ENCODE measurements around the gene CD37. TPM values are rescaled to one million over a fixed set of nuclear protein-coding genes. Genes with fewer than 3 reads are reported as not detected.
"Not testable (repeated sequence)": the region's sequence is repeated elsewhere in the genome, so short reads cannot be mapped to it uniquely, and the experiment has no call there.

CD37 gene
- total RNA-seq, 1 donor from 2014 or later, result 1,688 TPM

GRCh38 chr19:49318296-49318695 is 16.9 kb upstream of the CD37 start:
- no peak for TF ChIP-seq CTCF (IDR thresholded peaks at IDR 0.05)
- Mint-ChIP-seq H3K27ac (no peak overlapping the region), H3K36me3 (ENCODE audit: low read depth) (peaks cover 66% of the 10 kb centered on the region), H3K27me3 (no peaks in the 10 kb centered on the region), H3K9me3 (peaks cover 12% of the 10 kb centered on the region), H3K4me3 (no peak overlapping the region), H3K4me1 (peaks cover 46% of the 10 kb centered on the region)
- intact Hi-C loops (cut with micrococcal nuclease), result no loop called here
- no peak for DNase-seq
- CTCF ChIA-PET, result interaction anchor here (1.3 kb wide), 1 partner anchor 16 kb away, joined by 5 read pairs; no protein-coding TSS in a partner anchor
- ATAC-seq (ENCODE audit: low read depth), result no peak
- POLR2A ChIA-PET, result interaction anchor here (0.6 to 1.7 kb wide), 7 partner anchors 9 to 178 kb away, joined by 3 to 14 read pairs (median 6); partner anchors contain the start of gene CD37

- no peak for TF ChIP-seq CTCF (IDR thresholded peaks at IDR 0.05)
- CTCF ChIA-PET, result interaction anchor here (1.6 to 3.5 kb wide), 2 partner anchors 12 to 24 kb away, joined by 4 to 13 read pairs; no protein-coding TSS in a partner anchor
- peaks cover 56% of the 10 kb centered on the region for H3K36me3 Mint-ChIP-seq (ENCODE audit: low read depth)
- peak within 1 kb of the TSS; percentile 100 for H3K27ac Mint-ChIP-seq
- intact Hi-C loops (cut with micrococcal nuclease), result loop anchor here (5.0 kb wide), 2 partner anchors 98 to 352 kb away; partner anchors contain the start of gene PRMT1
- ATAC-seq (ENCODE audit: low read depth) (no peak), DNase-seq (no peak)
- POLR2A ChIA-PET, result interaction anchor here (0.6 to 16.2 kb wide), 9 partner anchors 16 to 171 kb away, joined by 3 to 757 read pairs (median 5); partner anchors contain the start of genes CD37 and RPS11
- H3K4me3 Mint-ChIP-seq, result peak within 1 kb of the TSS; percentile 56
- peaks cover 13% of the 10 kb centered on the region for H3K9me3 Mint-ChIP-seq
- H3K27me3 Mint-ChIP-seq, result no peaks in the 10 kb centered on the region
- peaks cover 75% of the 10 kb centered on the region for H3K4me1 Mint-ChIP-seq
Measured at GRCh38 chr19:49324801-49325576, 10.2 kb upstream of the CD37 start, which contains the start of gene SLC6A16. Gene SLC6A16 (minus strand): TSS chr19:49325191. CDS start chr19:49311347, 13,844 bp downstream.

- Mint-ChIP-seq H3K36me3 (ENCODE audit: low read depth) (peaks cover 57% of the 10 kb centered on the region), H3K4me1 (peaks cover 82% of the 10 kb centered on the region), H3K9me3 (peaks cover 13% of the 10 kb centered on the region), H3K4me3 (peak overlapping the region; percentile 56), H3K27ac (peak overlapping the region; percentile 100)
- POLR2A ChIA-PET, result interaction anchor here (0.6 to 16.2 kb wide), 14 partner anchors 14 to 170 kb away, joined by 3 to 757 read pairs (median 4); partner anchors contain the start of genes CD37, RPS11 and TEAD2
- not testable (repeated sequence) for H3K27me3 Mint-ChIP-seq; DNase-seq; ATAC-seq (ENCODE audit: low read depth)
- intact Hi-C loops (cut with micrococcal nuclease), result loop anchor here (1.0 to 5.0 kb wide), 4 partner anchors 9 to 352 kb away; partner anchors contain the start of gene PRMT1
- CTCF ChIA-PET, result interaction anchor here (1.0 to 1.6 kb wide), 4 partner anchors 11 to 24 kb away, joined by 4 to 6 read pairs (median 5); no protein-coding TSS in a partner anchor
Measured at GRCh38 chr19:49325756-49326155, 9.4 kb upstream of the CD37 start.

- Mint-ChIP-seq H3K36me3 (ENCODE audit: low read depth) (peaks cover 56% of the 10 kb centered on the region), H3K9me3 (peaks cover 13% of the 10 kb centered on the region), H3K4me3 (peak overlapping the region; percentile 56), H3K27me3 (no peaks in the 10 kb centered on the region), H3K4me1 (peaks cover 84% of the 10 kb centered on the region), H3K27ac (peak overlapping the region; percentile 100)
- no peak for TF ChIP-seq CTCF (IDR thresholded peaks at IDR 0.05)
- intact Hi-C loops (cut with micrococcal nuclease), result loop anchor here (1.0 to 5.0 kb wide), 4 partner anchors 8 to 351 kb away; partner anchors contain the start of gene PRMT1
- CTCF ChIA-PET, result interaction anchor here (1.0 to 1.6 kb wide), 4 partner anchors 11 to 25 kb away, joined by 4 to 6 read pairs (median 5); no protein-coding TSS in a partner anchor
- ATAC-seq (ENCODE audit: low read depth), result peak; percentile 51
- no peak for DNase-seq
- POLR2A ChIA-PET, result interaction anchor here (0.6 to 16.2 kb wide), 17 partner anchors 11 to 201 kb away, joined by 3 to 757 read pairs (median 4); partner anchors contain the start of genes CD37, RPS11 and TEAD2
Measured at GRCh38 chr19:49326165-49326704, 9.0 kb upstream of the CD37 start.

GRCh38 chr19:49327878-49328544 is 7.2 kb upstream of the CD37 start:
- intact Hi-C loops (cut with micrococcal nuclease), result loop anchor here (1.0 to 5.0 kb wide), 4 partner anchors 12 to 349 kb away; partner anchors contain the start of genes DKKL1 and PRMT1
- ATAC-seq (ENCODE audit: low read depth), result peak; percentile 30
- Mint-ChIP-seq H3K36me3 (ENCODE audit: low read depth) (peaks cover 59% of the 10 kb centered on the region), H3K27ac (peak overlapping the region; percentile 100), H3K9me3 (peaks cover 11% of the 10 kb centered on the region), H3K4me3 (peak overlapping the region; percentile 78), H3K4me1 (peaks cover 90% of the 10 kb centered on the region), H3K27me3 (no peaks in the 10 kb centered on the region)
- no peak for TF ChIP-seq CTCF (IDR thresholded peaks at IDR 0.05)
- ChIA-PET POLR2A (interaction anchor here (0.8 to 16.2 kb wide), 9 partner anchors 9 to 125 kb away, joined by 3 to 757 read pairs (median 11); partner anchors contain the start of genes ALDH16A1, CD37, KASH5 and TEAD2), CTCF (interaction anchor here (0.8 to 4.5 kb wide), 8 partner anchors 16 to 64 kb away, joined by 3 to 24 read pairs (median 4); no protein-coding TSS in a partner anchor)
- DNase-seq, result no peak

All from activated B cell treated with CpG ODN at 0.5 μM for 24 hours (primary cell).